Fibroblast of skin of left quadriceps (primary cell): ENCODE measurements around the gene APIP.

ENCODE experiments used
- DNase-seq, 2 experiments: peaks; one replicate each; pipeline ENCODE4 v3.0.0-alpha.2; 2013; ENCODE audit warnings: low read depth in 2 of 2

APIP gene, protein sequence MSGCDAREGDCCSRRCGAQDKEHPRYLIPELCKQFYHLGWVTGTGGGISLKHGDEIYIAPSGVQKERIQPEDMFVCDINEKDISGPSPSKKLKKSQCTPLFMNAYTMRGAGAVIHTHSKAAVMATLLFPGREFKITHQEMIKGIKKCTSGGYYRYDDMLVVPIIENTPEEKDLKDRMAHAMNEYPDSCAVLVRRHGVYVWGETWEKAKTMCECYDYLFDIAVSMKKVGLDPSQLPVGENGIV

DNA sequence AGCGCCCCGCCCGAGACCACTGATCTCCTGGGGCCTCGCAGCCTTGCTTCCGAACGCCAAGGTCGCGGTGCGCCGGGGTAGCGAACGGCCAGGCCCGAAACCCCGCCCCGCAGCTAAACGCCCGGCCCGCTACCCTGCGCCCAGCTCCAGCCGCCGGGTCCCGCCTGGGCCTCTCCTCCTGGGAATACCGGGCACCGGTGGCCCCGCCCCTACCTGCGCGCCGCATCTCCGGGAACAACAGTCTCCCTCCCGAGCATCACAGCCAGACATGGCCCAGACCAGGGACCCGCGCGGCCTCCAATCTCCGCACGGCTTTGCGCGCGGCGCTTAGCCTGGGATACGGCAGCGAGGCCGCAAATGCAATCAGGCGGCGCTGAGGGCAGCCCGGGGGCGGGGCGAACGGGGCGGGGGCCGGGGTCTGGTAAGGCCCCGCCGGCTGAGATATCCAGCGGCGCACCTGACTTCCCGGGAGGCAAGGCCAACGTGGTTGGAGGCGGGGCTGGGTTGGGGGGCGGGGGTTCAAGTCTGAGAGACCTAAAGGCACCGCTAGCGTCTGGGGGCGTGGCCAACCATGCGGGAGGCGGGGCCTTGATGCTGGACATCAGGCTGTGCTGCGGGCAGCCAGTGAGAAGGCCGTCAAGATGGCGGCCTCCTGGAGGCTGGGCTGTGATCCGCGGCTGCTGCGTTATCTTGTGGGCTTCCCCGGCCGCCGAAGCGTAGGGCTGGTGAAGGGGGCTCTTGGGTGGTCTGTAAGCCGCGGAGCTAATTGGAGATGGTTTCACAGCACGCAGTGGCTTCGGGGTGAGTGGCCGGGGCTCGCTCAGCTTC, at the start of gene APIP, which contains the start of gene PDHX:
APIP (minus strand) TSS at position 365 of the 828 bp plus-strand sequence; CDS start at position 270, 95 bp downstream.
PDHX (plus strand) TSS at position 604 of the 828 bp plus-strand sequence; CDS start at position 642, 38 bp downstream.
- peak; percentile 97 for DNase-seq

DNA sequence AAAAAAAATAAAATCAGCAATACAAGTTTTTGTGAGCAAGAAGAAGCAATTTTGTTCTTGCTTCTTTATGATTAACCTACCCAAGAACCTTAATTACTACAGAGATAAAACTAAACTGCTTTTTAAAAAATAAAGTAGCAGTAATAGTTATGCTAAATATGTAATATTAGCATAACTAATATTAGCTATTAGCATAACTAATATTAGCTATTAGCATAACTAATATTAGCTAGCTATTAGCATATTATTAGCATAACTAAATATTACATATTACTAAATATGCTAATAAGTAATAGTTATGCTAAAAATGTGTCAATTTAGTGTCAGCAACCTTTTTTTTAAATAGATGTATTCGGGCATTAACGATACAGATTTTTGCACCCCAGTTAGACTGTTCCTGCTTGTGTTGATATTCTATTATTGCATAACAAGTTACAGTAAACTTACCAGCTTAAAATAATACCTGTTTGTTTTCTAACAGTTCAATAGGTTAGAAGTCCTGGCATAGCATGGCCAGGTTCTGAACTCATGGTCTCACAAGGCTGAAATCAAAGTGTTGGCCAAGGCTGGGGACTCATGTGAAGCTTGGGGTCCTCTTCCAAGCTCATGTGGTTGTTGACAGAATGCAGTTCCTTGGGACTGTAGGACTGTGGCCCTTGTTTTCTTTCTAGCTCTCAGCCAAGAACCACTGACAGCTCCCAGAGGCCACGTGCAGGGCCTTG, 48.6 kb upstream of the APIP start:
- DNase-seq = no peak

DNA sequence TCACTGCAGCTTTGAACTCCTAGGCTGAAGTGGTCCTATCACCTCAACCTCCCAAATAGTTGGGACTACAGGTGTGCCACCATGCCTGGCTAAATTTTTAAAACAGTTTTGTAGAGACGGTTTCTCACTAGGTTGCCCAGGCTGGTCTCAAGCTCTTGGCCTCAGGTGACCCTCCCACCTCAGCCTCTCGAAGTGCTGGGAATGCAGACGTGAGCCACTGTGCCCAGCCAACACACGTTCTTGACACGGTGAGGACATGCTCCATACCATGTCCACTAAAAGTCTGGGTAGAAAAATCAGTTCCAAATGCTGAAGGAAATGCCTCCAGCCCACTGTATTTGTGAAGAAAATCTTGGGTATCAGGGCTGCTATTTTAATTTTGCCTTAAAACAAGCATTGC, 47.2 kb upstream of the APIP start:
- no peak for DNase-seq

DNA sequence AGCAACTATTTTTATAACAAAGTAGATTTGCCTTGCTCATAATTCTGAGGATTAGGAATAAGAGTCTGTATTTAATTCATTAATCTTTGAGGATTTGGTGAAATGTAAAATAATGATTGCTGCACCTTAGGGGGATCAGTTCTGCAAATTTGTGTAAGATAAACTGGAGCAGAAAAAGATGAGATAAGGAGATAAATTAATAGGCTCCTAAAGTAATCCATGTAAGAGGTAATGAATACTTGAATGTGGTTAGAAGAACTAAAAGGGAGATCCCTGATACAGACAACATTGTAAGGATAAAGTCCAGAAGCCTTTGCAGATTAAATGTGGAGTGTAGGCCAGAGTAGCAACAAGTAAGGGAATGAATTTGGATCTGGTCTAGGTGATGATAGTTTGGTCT, 45.9 kb upstream of the APIP start:
- DNase-seq = no peak

DNA sequence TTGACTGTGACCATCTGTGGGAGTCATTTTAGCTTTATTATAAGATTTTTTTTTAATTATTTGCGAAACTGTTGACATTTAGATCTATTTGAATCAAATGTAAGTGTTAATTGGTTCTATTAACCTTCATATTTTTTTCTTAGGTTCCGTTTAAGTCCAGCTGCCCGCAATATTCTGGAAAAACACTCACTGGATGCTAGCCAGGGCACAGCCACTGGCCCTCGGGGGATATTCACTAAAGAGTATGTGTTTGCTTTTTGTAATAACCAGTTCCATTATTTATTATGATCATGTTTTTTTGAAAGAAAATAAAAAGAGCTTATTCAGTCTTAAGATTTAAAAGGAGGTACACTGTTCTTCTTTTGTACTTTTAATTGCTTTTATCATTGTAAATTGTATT, 44.1 kb upstream of the APIP start:
- DNase-seq = no peak

DNA sequence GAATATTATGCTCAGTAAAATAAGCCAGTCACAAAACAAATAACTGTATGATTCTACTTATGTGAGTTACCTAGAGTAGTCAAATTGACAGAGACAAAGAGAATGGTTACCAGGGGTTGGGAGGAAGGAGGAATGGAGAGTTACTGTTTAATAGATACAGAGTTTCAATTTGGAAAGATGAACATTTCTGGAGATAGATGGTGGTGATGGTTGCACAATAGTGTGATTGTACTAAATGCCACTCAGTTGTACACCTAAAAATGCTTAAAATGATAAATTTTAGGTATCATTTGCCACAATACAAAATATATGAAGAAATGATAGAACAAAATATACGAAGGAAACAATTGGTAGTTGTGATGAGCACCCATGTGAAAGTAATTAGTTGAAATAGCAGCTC, 43.6 kb upstream of the APIP start:
- no peak for DNase-seq

DNA sequence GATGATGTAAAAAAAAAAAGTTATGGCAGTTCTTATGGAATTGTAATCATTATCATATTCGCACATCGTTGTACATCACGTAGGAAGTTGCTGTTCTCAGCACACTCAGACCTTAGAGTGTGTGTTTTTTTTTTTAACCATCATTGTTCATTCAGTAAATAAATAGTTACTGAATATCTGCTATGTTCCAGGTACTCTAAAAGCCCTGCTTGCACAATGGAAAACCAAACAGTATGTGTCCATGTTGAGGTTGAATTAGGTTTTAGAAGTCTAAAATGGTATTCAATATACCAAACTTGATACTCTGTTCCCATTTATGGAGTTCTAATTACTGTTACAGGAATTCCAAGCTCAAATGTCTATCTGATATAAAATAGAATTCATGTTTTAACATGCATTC, 41.4 kb upstream of the APIP start:
- DNase-seq = no peak

DNA sequence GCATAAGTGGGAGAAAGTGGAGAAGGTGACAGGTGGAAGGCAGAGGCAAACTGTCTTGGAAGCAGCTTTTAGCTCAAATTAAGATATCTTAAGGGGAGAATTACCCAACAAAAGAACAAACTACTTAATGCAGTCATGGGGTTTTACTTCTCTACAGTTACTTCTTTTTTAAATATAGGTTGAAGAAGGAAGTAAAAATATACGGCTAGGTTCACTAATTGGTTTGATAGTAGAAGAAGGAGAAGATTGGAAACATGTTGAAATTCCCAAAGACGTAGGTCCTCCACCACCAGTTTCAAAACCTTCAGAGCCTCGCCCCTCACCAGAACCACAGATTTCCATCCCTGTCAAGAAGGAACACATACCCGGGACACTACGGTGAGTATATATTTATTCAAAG, 41.0 kb upstream of the APIP start:
- no peak for DNase-seq

DNA sequence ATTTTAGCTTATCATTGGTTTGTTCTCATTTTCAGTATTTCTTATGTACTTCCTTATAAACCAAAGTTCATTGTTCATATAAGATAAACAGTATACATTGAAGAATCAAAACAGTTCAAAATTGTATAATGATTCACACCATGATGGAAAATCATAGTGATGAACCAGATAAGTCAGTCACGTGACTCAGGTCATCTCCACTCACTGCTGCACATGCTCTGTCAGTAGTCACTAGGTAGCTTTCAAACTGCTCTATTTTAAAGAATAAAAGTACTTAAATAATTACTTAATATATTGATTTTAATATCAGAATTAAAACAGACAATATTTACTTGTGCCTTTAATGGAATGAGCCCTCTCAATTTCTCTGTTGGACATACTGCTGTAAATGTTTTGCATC, 37.8 kb upstream of the APIP start:
- DNase-seq = no peak

DNA sequence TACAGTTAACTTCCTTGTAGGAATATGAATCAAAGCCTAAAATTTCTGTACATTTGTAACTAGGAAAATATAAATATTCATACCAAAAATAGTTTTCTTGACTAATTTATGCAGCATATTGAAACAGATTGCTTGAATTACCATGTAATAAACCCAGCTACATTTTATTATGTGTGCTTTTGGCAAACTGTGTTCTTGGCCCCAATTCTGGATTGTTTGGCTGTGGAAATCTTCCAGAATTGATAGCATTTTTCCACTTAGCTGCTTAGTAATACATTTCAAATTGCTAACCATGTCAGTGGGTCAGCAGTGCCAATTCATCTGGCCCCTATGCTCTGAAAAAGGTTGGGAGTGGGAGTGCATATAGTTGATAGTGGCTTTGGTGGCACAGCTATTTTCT, 32.5 kb upstream of the APIP start:
- DNase-seq = peak; percentile 47 to 48

DNA sequence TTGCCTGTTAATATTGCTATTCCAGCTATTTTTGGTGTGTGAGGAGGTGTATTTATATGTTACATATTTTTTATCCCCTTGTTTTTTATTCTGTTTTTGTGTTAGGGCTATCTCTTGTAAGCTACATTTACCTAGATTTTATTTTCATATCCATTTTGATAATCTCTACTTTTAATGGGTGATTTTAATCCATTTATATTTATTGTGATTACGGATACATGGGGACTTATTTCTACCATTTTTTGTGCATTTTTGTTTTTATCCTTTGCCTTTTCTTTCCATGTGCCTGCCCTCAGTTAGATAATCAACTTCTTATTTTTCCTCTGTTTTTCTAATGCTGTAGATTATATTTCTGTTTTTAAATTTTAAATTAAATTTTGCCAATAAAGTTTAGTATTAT, 28.5 kb upstream of the APIP start:
- DNase-seq = no peak

DNA sequence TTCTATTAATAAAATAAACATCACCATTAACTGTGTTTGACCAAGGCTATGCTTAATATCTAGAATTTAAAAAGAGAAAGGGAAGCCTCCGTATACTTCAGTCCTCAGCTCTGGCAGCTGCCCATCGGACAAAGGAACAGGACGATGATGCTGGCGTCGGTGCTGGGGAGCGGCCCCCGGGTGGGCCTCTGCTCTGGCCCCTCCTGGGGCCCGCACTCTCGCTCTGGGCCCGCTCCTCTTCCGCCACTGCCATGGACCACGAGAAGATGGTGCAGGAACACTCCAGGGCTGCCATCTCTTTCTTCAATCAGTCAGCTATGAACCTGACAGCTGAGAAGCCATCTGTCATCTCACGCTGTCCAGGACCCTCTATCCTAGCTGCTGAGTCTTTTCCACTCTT, 25.5 kb upstream of the APIP start:
- DNase-seq = no peak

DNA sequence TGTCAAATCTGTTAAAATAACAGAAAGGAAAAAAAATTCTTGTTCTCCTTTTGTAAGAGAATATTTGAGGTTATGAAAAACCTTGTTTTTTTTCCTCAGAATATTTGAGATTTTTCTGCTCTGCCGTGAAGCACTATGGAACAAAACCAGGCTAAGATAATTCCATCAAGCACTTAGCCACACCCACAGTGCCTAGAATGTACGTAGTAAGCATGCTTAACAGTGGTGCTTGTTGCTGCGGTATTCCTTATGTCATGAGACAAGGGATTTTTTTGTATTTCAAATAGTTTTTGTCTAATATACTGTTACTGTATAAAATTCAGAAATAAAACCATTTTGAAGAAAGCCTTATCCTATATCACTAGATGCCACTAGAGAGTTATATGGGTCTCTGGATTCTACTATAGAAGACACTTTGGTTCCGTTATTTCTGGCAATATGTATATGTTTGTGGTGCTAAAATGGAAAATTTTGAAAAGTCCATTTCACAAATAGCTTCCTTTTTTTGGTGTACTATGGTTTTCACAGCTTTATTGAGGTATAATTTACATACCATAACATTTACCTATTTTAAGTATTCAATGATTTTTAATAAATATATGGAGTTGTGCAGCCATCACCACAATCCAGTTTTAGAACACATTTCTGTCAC, 24.0 kb upstream of the APIP start:
- peak in 1 of 2 experiments; percentile 20 for DNase-seq

DNA sequence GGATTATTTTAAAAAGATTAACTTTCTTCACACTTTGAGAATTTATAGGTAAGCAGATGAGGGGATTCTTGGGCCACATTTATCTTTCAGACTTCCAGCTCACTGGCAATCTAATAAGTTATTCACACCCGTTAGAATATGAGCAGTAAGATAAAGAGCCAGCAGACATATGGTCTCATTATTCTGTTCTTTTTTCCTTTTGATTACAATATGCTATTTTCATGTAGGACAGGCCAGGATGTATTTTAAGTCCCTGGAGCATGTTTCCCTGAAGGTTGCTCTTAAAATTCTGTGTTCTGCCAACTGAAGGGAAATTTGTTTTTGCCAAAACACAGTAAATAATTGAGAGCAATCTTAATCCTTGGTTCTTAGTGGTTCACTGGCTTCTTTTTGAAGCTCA, 22.4 kb upstream of the APIP start:
- no peak for DNase-seq

DNA sequence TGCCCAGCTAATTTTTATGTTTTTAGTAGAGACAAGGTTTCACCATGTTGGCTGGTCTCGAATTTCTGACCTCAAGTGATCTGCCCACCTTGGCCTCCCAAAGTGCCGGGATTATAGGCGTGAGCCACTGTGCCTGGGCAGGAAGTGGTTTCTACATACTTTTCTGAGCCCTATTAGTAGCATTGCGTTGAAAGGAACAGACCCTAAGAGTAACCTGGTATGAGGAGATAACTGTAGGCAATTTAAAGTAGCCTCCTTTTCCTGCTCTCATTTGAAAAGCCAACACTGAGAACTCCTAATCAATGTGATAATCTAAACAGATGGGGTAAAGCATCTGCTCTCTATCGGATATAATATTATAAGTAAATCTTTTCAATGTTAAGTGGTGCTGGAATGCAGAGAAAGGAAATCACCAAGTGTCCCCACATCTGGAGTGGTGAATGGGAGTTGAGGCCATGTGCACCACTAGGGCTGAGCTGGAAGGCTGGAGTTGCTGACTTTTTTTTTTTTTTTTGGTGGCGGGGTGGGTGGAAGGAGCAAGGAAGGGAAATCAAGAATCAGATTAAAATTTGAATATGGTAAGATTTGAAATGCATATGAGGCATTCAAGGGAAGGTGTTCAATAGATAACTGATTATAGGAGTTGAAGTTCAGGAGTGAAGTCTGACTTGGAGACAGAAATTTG, 20.9 kb upstream of the APIP start:
- no peak for DNase-seq

DNA sequence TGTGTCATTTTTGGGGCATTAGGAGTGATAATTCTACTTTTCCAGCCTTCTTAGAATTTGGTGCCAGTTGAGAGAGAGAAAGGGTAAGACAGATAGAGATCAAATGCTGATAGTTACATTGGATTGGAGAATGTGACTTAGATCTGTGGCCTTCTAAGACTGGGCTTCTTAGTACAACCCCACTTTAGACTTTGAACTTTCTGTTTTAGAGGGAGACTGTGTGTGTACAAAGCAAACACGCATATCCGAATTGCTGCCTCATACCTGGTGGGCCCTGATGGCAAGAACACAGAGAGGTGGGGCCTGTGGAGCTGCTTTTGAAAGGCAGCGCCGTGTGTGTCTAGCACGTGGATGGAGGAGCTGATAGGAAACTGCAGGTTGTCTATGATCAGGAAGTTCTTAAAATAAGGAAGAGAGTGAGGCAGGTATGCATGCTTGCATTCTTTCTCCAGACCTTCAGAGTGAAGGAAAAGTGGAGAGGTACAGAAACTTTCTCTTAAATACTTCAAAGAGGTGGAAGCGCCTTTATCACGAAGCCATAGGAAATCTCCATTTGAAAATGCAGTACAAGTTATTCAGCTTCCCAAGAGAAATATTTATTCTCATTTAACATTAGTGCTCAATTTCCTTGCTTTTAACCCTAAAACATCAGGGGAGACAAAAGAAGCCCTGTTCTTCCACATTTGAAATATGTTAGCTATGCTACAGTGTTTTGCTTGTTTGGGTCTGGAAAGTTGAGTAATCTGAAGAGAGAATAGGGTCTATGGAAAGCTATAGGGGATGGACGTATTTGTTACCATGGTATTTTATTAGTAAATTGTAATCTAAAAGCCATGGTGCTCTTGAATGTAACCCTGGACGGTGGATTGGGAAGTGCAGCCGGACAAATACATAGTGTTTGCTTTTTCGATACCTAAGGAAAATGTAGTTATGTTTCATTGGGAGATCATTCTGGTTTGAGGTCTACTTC, 13.9 kb upstream of the APIP start:
- no peak for DNase-seq

DNA sequence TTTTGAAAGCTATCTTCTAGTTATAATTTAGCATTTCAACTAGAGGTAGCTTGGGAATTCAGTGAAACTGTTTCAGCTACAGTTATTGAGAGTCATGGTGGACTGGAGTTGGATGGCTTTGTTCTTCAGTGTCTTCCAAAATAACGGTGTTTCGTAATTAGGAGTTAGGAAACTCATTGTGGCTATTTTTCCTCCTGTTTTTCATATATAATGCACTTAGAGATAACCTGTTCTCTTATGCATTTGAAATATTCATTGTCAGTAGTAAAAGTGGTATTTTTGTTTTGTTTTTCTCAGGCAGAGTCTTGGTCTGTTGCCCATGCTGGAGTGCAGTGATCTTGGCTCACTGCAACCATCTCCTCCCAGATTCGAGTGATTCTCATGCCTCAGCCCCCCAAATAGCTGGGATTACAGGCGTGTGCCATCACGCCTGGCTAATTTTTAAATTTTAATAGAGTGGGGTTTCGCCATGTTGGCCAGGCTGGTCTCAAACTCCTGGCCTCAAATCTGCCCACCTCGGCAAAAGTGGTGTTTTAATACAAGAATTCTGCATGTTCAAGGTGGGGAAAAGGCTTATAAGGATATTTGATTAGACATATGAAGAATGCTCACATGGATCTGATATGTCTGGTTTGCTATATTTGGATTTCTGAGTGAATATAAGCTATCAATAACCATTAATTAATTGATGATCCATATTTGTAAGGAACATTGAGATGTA, 12.9 kb upstream of the APIP start:
- no peak for DNase-seq

DNA sequence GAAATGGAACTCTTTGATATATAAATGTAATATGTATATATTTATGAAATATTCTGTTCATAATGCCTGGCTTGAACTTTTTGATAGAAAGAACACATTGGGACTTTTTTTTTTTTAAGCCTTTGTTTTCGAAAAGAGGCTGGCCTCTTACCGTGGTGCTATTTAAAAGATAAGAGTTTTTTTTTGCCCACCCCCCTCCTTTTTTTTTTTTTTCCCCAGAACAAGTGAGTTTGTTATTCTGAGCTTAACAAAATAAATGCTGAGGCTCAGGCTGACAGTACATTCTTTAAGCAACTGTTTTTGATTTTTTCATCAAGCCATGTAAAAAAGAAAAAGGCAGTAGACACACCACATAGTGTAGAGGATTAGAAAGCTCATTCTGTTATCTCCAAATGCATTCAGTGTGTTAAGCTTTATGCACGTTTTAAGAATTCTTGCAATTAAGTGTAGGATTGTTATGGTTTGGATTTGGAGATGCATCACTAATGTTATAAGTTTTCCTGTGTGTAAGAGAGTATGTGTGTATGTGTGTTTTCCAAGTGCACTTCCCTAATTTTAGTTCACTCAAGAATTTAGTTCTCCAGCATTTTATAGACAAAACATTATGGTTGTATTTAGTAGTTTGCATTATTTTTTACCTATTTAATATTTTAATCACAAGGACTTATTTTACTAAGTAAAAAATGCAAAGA, 12.2 kb upstream of the APIP start:
- no peak for DNase-seq

DNA sequence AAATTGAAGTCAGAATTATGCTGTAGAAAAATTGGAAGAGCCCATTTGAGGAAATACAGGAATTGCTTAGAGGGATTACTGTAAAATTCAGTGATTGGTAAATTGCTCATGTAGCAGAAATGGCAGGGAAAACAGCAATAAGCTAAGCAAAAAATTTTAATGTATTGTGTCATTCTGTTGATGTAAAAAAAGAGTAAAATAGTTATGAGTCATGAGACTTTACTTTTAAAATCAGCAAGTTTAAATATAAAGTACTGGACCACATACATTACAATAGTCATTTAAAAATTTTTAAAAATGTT, 10.6 kb upstream of the APIP start:
- peak; percentile 39 to 43 for DNase-seq
